GM21786 (cell line): ENCODE measurements around the gene HOXB7.

Source experiments
- ATAC-seq: cut with Tn5 transposase; IDR thresholded peaks from one replicate; pipeline ENCODE4 v1.9.1; 2021; ENCODE audit not compliant: unreplicated experiment

The HOXB7 gene

GRCh38 chr17:48610282-48611211 lies at the start of gene HOXB7:
HOXB7 (minus strand) TSS chr17:48611017; CDS start chr17:48610918, 99 bp downstream.
- no peak for ATAC-seq

DNA sequence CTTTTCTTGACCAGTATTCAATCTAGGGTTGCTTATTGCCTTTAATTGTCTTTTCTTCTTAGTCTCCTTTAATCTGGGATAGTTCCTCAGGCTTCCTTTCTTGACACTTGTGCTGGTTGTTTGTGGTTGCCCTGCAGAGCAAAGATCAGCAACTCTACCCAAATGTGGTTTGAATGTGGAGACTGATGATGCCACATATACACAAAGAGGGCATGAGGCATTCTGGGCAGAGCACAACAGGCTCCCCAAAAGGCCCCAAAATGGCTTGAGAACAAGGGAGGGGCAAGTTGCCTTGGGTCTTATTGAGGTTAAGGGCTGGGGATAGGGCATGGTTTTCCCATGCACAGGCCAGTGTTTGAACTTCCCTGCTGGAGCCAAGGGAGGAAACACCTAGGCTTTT lies 45.1 kb upstream of the HOXB7 start:
- no peak for ATAC-seq

- no peak for ATAC-seq
Observed at GRCh38 chr17:48649741-48650140, 38.9 kb upstream of the HOXB7 start.

GRCh38 chr17:48647963-48648245 lies 37.1 kb upstream of the HOXB7 start:
- no peak for ATAC-seq

- no peak for ATAC-seq
Observed at GRCh38 chr17:48647103-48647962, 36.5 kb upstream of the HOXB7 start.

GRCh38 chr17:48646183-48647102 lies 35.6 kb upstream of the HOXB7 start:
- ATAC-seq: no peak

GRCh38 chr17:48645639-48646182 lies 34.9 kb upstream of the HOXB7 start:
- ATAC-seq: no peak

- ATAC-seq: no peak
Observed at GRCh38 chr17:48644910-48645557, 34.2 kb upstream of the HOXB7 start.

DNA sequence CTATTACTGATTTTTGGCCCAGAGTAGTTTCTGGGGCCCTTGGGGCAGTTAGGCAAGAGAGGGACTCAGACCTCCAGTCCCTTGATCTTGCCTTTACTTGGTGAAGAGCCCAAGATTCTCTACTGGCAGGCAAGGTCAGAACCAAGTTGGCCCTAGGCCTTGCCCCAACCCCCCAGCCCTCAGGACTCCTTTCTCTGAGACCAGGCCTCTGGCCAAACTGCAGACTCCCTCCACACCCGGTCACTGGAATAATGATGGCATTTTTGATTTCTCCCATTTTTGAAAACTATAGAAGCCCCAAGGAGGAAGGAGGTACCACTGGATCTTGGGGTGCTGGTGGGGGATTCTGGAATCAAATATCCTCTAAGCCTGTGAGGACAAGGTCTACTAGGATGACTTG lies 33.3 kb upstream of the HOXB7 start:
- ATAC-seq: no peak

GRCh38 chr17:48643697-48644012 lies 32.8 kb upstream of the HOXB7 start:
- no peak for ATAC-seq

DNA sequence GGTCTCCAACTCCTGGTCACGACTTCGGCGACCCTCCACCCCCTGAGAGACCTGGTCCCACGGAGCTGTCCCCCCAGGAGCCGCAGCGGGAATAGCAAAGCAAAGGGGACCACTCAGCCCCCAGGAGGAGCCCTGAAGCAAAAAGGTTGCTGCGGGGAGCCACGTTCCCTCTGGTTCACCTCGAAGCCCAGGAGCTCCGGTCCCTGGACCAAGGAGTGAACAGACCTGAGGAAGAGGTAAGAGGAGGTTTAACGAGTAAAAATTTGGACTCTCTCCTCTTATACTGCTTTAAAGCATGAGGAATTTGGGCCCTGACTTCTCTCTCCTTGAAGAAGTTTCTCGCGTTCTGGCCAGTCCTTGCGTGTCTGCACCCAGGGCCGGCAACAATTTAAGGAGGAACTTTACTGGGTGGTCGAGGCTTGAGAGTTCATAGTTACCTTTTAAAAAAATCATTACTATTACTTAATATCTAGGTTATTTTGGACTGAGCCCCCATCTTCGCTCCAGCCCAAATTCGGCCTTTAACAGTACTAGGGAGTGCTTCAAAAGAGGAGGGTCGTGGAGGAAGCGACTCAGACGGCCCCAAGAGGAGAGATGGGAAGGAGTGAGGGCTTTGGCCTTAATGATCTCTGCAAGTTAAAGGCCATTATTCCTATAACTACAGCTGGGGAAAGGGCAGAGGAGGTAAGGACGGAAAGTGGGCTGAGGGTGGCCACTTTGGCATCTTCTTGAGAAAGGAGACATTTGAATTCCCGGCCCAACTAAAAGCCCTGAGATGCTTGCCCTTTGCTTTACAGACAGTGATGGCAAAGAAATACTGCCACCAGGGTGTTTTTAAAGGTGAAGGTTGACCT lies 32.3 kb upstream of the HOXB7 start:
- ATAC-seq: no peak

DNA sequence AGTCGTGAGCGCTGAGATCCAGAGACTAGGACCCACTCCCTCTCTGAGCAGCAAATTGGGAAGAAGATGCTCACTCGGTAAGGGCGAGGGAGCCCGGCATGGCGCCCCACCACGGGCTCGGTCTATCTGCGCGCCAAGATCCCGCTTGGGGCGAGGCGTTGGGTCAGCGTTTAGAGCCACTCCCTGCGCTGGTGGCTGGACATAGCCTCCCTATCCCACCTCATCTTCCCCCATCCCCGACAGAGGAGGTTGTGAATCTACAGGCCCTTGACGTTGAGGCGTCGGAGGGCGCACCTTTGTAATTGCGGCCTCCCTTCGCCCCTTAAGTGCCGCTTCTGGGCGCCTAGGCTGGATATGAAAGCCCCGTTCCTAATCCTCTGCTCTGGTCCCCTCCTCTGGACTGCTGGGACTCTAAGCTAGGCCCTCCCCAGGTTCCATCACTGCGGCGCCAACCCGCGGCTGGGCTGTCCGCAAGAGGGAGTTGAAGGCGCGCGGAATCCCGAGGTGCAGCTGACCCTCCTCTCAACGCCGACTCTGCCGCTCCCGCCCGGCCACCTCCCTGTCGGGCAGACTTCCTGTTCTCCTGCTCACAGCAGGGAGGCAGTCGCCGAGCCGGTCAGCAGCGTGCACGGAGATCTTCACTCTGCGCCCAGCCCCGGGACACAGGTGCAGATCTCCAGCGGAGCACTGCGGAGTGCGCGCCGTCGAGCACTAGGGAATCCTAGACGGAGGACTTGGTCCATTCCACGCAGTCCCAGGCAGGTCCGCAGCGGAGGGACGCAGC lies 31.4 kb upstream of the HOXB7 start:
- ATAC-seq: no peak

DNA sequence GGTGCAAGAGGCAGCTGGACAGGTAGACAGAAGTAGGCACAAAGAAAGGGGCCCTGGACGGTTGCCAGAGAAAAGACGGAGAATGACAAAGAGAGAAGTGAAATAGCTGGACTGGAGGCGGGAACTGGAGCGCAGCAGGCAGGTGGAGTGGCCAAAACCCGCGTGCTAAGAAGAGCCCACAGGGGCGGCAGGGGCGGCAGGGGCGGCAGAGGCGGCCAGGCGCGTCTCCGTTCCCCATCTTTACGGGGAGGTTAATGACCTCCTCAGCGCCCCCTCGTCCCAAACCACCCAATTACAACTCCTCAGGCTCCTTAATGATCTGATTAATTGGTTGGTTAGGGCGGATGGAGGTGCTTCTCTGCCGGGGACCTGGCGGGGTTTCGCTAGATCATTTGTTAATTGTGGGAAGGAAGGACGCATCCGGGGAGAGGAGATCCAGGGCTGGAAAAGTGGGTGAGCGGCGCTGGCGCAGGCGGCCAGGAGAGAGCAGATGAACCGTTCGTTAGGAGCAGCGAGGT lies 30.8 kb upstream of the HOXB7 start:
- no peak for ATAC-seq

DNA sequence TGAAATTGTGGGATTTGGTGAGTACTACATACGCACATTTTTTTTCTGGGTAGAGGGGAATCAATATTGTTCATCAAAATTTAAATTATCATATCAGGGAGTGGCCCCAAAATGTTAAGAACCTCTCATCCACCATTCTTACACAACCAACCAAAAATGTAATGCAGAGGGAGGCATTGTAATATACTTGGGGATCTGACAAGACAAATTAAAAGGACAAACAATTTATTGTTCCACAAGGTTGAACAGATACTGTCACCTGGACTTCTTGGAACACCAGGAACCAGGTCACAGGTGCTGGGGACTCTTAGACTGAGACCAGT lies 30.0 kb upstream of the HOXB7 start:
- no peak for ATAC-seq

- ATAC-seq: no peak
Observed at GRCh38 chr17:48639982-48640857, 29.4 kb upstream of the HOXB7 start.

DNA sequence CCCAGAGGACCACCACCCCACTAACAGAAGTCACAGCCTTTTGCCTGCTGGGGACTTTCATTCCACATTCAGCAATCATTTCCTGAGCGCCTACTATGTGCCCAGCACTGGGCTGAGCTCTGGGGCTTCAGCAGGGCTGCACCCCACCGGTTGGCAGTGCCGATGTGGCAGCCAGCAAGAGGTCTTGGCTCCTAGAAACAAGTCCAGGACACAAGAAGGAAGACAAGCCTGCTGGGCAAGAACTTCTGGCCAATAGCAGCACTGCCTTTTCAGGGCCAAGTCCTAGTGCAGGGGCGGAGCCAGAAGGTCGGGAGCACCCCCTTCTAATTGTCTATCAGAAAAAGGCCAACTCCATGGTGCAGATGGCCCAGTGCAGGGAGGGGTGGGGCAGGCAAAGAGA lies 28.3 kb upstream of the HOXB7 start:
- no peak for ATAC-seq

- no peak for ATAC-seq
Observed at GRCh38 chr17:48637323-48638260, 26.8 kb upstream of the HOXB7 start.
